HEK293 (cell line): ENCODE results near the gene CTPS1.

ENCODE experiments used
- CTCF ChIA-PET: fragments of 350-600 bp; formaldehyde crosslinking; extraction: SDS; loops from one replicate; lab custom pipeline; 2021; ENCODE audit warnings: antibody characterized with exemption; lab: Yijun Ruan, JAX
- POLR2A ChIA-PET: fragments of 300-600 bp; formaldehyde crosslinking; extraction: SDS; loops from one replicate; lab custom pipeline; 2020; ENCODE audit warnings: antibody characterized with exemption, inconsistent platforms; lab: Yijun Ruan, JAX
- H3K27ac ChIP-seq: fragments of 200-500 bp; sonication (Bioruptor generic); 2 replicates; pipeline ENCODE4 v1.5.1; 2014; ENCODE audit warnings: low read depth, low read length, control low read depth, inconsistent platforms; ENCODE audit errors: extremely low read depth
- H3K36me3 ChIP-seq, 2 experiments: fragments of 200-500 bp in 1 of 2; sonication (Bioruptor generic) in 1 of 2; 1 replicate in 1 of 2; 2 replicates in 1 of 2; pipeline ENCODE4 v1.5.1; 2014 to 2017; ENCODE audit warnings: inconsistent platforms in 2 of 2, low read length in 2 of 2; ENCODE audit not compliant: control insufficient read depth in 2 of 2, insufficient read depth in 1 of 2
- H3K4me1 ChIP-seq: fragments of 200-500 bp; sonication (Bioruptor generic); 2 replicates; pipeline ENCODE4 v1.5.1; 2014; ENCODE audit warnings: mild to moderate bottlenecking, low read length, inconsistent platforms; ENCODE audit not compliant: control insufficient read depth, insufficient read depth
- H3K4me3 ChIP-seq: 2 replicates; pipeline ENCODE4 v1.5.1; 2011; ENCODE audit warnings: low read depth, mild to moderate bottlenecking, control low read depth, low read length, moderate library complexity
- H3K9me3 ChIP-seq: fragments of 200-500 bp; sonication (Bioruptor generic); 2 replicates; pipeline ENCODE4 v1.5.1; 2014; ENCODE audit warnings: low read depth, low read length, inconsistent platforms; ENCODE audit not compliant: control insufficient read depth, insufficient read depth
- GLIS2 ChIP-seq: fragments of 450-650 bp; formaldehyde crosslinking; IDR thresholded peaks from 2 replicates; pipeline ENCODE4 v1.5.1; 2016; ENCODE audit warnings: missing biosample characterization, missing genetic modification characterization
- HIC1 ChIP-seq: fragments of 450-650 bp; formaldehyde crosslinking; IDR thresholded peaks from 2 replicates; pipeline ENCODE4 v1.5.1; 2016; ENCODE audit warnings: missing biosample characterization, missing genetic modification characterization
- IKZF3 ChIP-seq: fragments of 450-650 bp; IDR thresholded peaks from 2 replicates; pipeline ENCODE4 v1.5.0; 2018; ENCODE audit warnings: missing biosample characterization, mild to moderate bottlenecking, missing genetic modification characterization, moderate library complexity
- PATZ1 ChIP-seq: fragments of 450-650 bp; formaldehyde crosslinking; IDR thresholded peaks from 2 replicates; pipeline ENCODE4 v1.5.1; 2016; ENCODE audit warnings: missing biosample characterization, missing genetic modification characterization
- REPIN1 ChIP-seq: fragments of 450-650 bp; formaldehyde crosslinking; IDR thresholded peaks from 2 replicates; pipeline ENCODE4 v1.5.1; 2017; ENCODE audit warnings: missing biosample characterization, missing genetic modification characterization, low read depth
- ZBTB1 ChIP-seq: fragments of 450-650 bp; formaldehyde crosslinking; IDR thresholded peaks from 2 replicates; pipeline ENCODE4 v1.5.1; 2016; ENCODE audit warnings: missing biosample characterization, missing genetic modification characterization
- ZIC2 ChIP-seq: fragments of 450-650 bp; formaldehyde crosslinking; IDR thresholded peaks from 2 replicates; pipeline ENCODE4 v1.5.1; 2016; ENCODE audit warnings: missing biosample characterization, missing genetic modification characterization
- ZNF121 ChIP-seq: fragments of 450-650 bp; formaldehyde crosslinking; IDR thresholded peaks from 2 replicates; pipeline ENCODE4 v1.5.1; 2016; ENCODE audit warnings: missing biosample characterization, missing genetic modification characterization
- ZNF133 ChIP-seq: fragments of 450-650 bp; formaldehyde crosslinking; IDR thresholded peaks from 2 replicates; pipeline ENCODE4 v1.5.1; 2016; ENCODE audit warnings: missing biosample characterization, missing genetic modification characterization
- ZNF155 ChIP-seq: fragments of 450-650 bp; formaldehyde crosslinking; IDR thresholded peaks from 2 replicates; pipeline ENCODE4 v1.5.1; 2016; ENCODE audit warnings: missing biosample characterization, missing genetic modification characterization
- ZNF221 ChIP-seq: fragments of 450-650 bp; formaldehyde crosslinking; IDR thresholded peaks from 2 replicates; pipeline ENCODE4 v1.5.1; 2017; ENCODE audit warnings: missing biosample characterization, missing genetic modification characterization, borderline replicate concordance
- ZNF23 ChIP-seq: fragments of 450-650 bp; formaldehyde crosslinking; IDR thresholded peaks from 2 replicates; pipeline ENCODE4 v1.5.1; 2016; ENCODE audit warnings: missing biosample characterization, missing genetic modification characterization, borderline replicate concordance
- ZNF239 ChIP-seq: fragments of 450-650 bp; formaldehyde crosslinking; IDR thresholded peaks from 2 replicates; pipeline ENCODE4 v1.5.1; 2016; ENCODE audit warnings: missing biosample characterization, missing genetic modification characterization
- ZNF341 ChIP-seq: fragments of 450-650 bp; formaldehyde crosslinking; IDR thresholded peaks from 2 replicates; pipeline ENCODE4; 2016; ENCODE audit warnings: low read depth, missing biosample characterization, missing genetic modification characterization
- ZNF501 ChIP-seq: fragments of 450-650 bp; formaldehyde crosslinking; IDR thresholded peaks from 2 replicates; pipeline ENCODE4 v1.5.1; 2016; ENCODE audit warnings: missing biosample characterization, missing genetic modification characterization
- ZNF514 ChIP-seq: fragments of 450-650 bp; formaldehyde crosslinking; IDR thresholded peaks from 2 replicates; pipeline ENCODE4 v1.5.1; 2016; ENCODE audit warnings: missing biosample characterization, missing genetic modification characterization
- ZNF623 ChIP-seq: fragments of 450-650 bp; formaldehyde crosslinking; IDR thresholded peaks from 2 replicates; pipeline ENCODE4 v1.5.1; 2016; ENCODE audit warnings: missing biosample characterization, missing genetic modification characterization
- ZNF626 ChIP-seq: fragments of 450-650 bp; sonication (Bioruptor Pico); formaldehyde crosslinking; IDR thresholded peaks from 2 replicates; pipeline ENCODE4 v1.5.1; 2018; ENCODE audit warnings: missing biosample characterization, missing genetic modification characterization, inconsistent platforms
- ZNF645 ChIP-seq: fragments of 450-650 bp; formaldehyde crosslinking; IDR thresholded peaks from 2 replicates; pipeline ENCODE4; 2016; ENCODE audit warnings: missing biosample characterization, missing genetic modification characterization
- ZSCAN18 ChIP-seq: fragments of 450-650 bp; formaldehyde crosslinking; IDR thresholded peaks from 2 replicates; pipeline ENCODE4 v1.5.1; 2016; ENCODE audit warnings: missing biosample characterization, missing genetic modification characterization
- ZXDB ChIP-seq: fragments of 450-650 bp; formaldehyde crosslinking; IDR thresholded peaks from 2 replicates; pipeline ENCODE4 v1.5.1; 2016; ENCODE audit warnings: missing biosample characterization, missing genetic modification characterization

Gene CTPS1

GRCh38 chr1:40998668-40999067 is 19.2 kb downstream of the CTPS1 start (continued):
- no peak for TF ChIP-seq HIC1 (tag by site-specific recombination)
- TF ChIP-seq ZNF239 (tag by site-specific recombination): no peak
- no peak for TF ChIP-seq ZNF121 (tag by site-specific recombination)

GRCh38 chr1:41003127-41003639 is 23.7 kb downstream of the CTPS1 start:
- TF ChIP-seq IKZF3 (tag by site-specific recombination) (0 out of 2 replicates have a peak, but pooled peaks have one; percentile 6), ZNF155 (tag by site-specific recombination) (no peak)
- TF ChIP-seq, all 188 proteins: peak for 1
- H3K9me3 ChIP-seq: no peaks in the 10 kb centered on the region
- POLR2A ChIA-PET: interaction anchor here (0.8 to 2.4 kb wide), 7 partner anchors 10 to 26 kb away, joined by 3 to 30 read pairs (median 4); partner anchors contain the start of gene CTPS1
- H3K4me3 ChIP-seq: no peak overlapping the region
- peak overlapping the region; percentile 36; the same call in 1 of the 2 replicates for H3K27ac ChIP-seq
- H3K4me1 ChIP-seq: peaks cover 7% of the 10 kb centered on the region
- CTCF ChIA-PET: interaction anchor here (0.6 to 2.4 kb wide), 15 partner anchors 8 to 1645 kb away, joined by 3 to 16 read pairs (median 4); partner anchors contain the start of gene CTPS1
- peaks cover 32 to 100% of the 10 kb centered on the region in 2 experiments for H3K36me3 ChIP-seq

- ChIA-PET POLR2A (interaction anchor here (0.8 to 2.4 kb wide), 7 partner anchors 10 to 27 kb away, joined by 3 to 30 read pairs (median 4); partner anchors contain the start of gene CTPS1), CTCF (interaction anchor here (0.6 to 2.4 kb wide), 16 partner anchors 9 to 1645 kb away, joined by 3 to 16 read pairs (median 4); partner anchors contain the start of gene CTPS1)
- peaks cover 29 to 100% of the 10 kb centered on the region in 2 experiments for H3K36me3 ChIP-seq
- no peaks in the 10 kb centered on the region for H3K9me3 ChIP-seq
- H3K4me1 ChIP-seq: peaks cover 7% of the 10 kb centered on the region
- no peak overlapping the region for H3K4me3 ChIP-seq
- peak overlapping the region; percentile 36; the same call in 1 of the 2 replicates for H3K27ac ChIP-seq
- TF ChIP-seq ZNF221 (no peak), ZNF501 (tag by site-specific recombination) (peak; percentile 20; the same call in 1 of the 2 replicates), ZNF341 (tag by site-specific recombination) (no peak), PATZ1 (tag by site-specific recombination) (0 out of 2 replicates have a peak, but pooled peaks have one; percentile 12), ZXDB (tag by site-specific recombination) (peak; percentile 74), REPIN1 (tag by site-specific recombination) (no peak), ZIC2 (peak; percentile 86), ZNF626 (tag by site-specific recombination) (no peak), ZNF623 (tag by site-specific recombination) (no peak), HIC1 (tag by site-specific recombination) (no peak), ZNF23 (no peak), ZNF514 (tag by site-specific recombination) (no peak), ZNF133 (no peak), ZBTB1 (tag by site-specific recombination) (0 out of 2 replicates have a peak, but pooled peaks have one; percentile 16), ZNF645 (tag by site-specific recombination) (no peak), GLIS2 (tag by site-specific recombination) (no peak), ZSCAN18 (tag by site-specific recombination) (no peak)
Observed at GRCh38 chr1:41003640-41004220, 24.2 kb downstream of the CTPS1 start.
